ENCODE results near the gene NKD2. TPM values are rescaled to one million over a fixed set of nuclear protein-coding genes. Genes with fewer than 3 reads are reported as not detected.

The NKD2 gene
- total and polyA plus RNA-seq, 9 of the 15 experiments (the other 6 are each of a cell fraction or from before 2014, with no cell fraction given) = 0.09 to 0.64 (median 0.27) TPM; not detected in 5

DNA sequence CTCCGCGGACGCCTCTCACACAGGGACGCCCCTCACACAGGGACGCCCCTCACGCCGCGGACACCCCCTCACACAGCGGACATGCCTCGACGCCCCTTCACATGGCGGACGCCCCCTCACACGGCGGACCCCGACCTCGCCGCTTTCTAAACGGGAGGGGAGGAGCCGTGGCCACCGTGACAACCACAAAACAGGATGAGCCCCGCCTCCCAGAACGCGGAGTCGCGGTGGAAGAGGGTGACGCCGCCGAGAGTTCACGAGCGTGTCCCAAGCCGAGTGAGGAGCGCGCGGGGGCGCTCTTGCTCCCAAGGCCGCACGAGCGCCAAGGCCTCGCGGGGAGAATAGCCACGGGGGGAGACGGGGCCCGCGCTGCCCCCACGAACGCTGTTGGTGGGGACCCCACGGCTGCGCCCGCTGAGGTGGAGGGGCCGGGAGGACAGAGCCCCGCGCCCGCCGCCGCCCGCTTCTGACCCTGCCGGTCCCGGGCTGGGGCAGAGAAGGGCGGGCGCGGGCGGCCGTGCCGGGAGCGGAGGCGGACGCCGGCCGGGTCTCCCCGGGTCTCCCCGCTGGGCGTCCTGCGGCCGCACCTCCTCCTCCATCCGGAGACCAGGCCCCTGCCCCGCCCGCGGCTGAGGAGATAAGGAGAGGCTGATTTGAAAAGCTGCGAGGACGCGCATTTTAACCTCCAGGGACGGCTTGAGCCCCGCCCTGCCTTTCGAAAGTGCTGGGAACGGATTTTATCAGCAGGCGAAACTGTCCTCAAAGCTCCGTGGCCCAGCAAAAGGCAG, 3.9 kb upstream of the NKD2 start (continued):
- no peak for TF ChIP-seq PTTG1 (tag; IDR thresholded peaks at IDR 0.05; ENCODE audit: low read depth)
- TF ChIP-seq CREM (IDR thresholded peaks at IDR 0.05; ENCODE audit: low read depth) = 0 out of 2 replicates have a peak, but pooled peaks have one; percentile 24
- TF ChIP-seq, protein P1, sequence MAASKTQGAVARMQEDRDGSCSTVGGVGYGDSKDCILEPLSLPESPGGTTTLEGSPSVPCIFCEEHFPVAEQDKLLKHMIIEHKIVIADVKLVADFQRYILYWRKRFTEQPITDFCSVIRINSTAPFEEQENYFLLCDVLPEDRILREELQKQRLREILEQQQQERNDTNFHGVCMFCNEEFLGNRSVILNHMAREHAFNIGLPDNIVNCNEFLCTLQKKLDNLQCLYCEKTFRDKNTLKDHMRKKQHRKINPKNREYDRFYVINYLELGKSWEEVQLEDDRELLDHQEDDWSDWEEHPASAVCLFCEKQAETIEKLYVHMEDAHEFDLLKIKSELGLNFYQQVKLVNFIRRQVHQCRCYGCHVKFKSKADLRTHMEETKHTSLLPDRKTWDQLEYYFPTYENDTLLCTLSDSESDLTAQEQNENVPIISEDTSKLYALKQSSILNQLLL (CRISPR knock-in tag; IDR thresholded peaks at IDR 0.05; ENCODE audit: borderline replicate concordance) = no peak
- TF ChIP-seq, protein P2, sequence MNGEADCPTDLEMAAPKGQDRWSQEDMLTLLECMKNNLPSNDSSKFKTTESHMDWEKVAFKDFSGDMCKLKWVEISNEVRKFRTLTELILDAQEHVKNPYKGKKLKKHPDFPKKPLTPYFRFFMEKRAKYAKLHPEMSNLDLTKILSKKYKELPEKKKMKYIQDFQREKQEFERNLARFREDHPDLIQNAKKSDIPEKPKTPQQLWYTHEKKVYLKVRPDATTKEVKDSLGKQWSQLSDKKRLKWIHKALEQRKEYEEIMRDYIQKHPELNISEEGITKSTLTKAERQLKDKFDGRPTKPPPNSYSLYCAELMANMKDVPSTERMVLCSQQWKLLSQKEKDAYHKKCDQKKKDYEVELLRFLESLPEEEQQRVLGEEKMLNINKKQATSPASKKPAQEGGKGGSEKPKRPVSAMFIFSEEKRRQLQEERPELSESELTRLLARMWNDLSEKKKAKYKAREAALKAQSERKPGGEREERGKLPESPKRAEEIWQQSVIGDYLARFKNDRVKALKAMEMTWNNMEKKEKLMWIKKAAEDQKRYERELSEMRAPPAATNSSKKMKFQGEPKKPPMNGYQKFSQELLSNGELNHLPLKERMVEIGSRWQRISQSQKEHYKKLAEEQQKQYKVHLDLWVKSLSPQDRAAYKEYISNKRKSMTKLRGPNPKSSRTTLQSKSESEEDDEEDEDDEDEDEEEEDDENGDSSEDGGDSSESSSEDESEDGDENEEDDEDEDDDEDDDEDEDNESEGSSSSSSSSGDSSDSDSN (IDR thresholded peaks at IDR 0.05; ENCODE audit: borderline replicate concordance in 1 of 2, low read depth in 2 of 2, low read length in 2 of 2) = peak; percentile 75 to 87; a peak in 3 of 4 replicates
- no peak for TF ChIP-seq NFXL1 (CRISPR knock-in tag; IDR thresholded peaks at IDR 0.05)
- 0 out of 2 replicates have a peak, but pooled peaks have one; percentile 9 for TF ChIP-seq XRCC5 (IDR thresholded peaks at IDR 0.05; ENCODE audit: low read depth, low read length)
- TF ChIP-seq SAFB (IDR thresholded peaks at IDR 0.05; ENCODE audit: borderline replicate concordance, low read depth, low read length) = peak; percentile 94
- no peak for TF ChIP-seq KDM2B (CRISPR knock-in tag; IDR thresholded peaks at IDR 0.05)
- peak in 1 of 2 experiments; percentile 98; a peak in 2 of 4 replicates for TF ChIP-seq RCOR1 (IDR thresholded peaks at IDR 0.05; ENCODE audit: borderline replicate concordance in 1 of 2, low read depth in 2 of 2, low read length in 2 of 2)
- TF ChIP-seq JUND (IDR thresholded peaks at IDR 0.05; ENCODE audit: borderline replicate concordance, low read depth, low read length) = 0 out of 2 replicates have a peak, but pooled peaks have one; percentile 16
- TF ChIP-seq JUND (tag; IDR thresholded peaks at IDR 0.05; ENCODE audit: borderline replicate concordance, low read depth, low read length) = no peak; the same call in 2 of the 3 replicates
- TF ChIP-seq, protein P3, sequence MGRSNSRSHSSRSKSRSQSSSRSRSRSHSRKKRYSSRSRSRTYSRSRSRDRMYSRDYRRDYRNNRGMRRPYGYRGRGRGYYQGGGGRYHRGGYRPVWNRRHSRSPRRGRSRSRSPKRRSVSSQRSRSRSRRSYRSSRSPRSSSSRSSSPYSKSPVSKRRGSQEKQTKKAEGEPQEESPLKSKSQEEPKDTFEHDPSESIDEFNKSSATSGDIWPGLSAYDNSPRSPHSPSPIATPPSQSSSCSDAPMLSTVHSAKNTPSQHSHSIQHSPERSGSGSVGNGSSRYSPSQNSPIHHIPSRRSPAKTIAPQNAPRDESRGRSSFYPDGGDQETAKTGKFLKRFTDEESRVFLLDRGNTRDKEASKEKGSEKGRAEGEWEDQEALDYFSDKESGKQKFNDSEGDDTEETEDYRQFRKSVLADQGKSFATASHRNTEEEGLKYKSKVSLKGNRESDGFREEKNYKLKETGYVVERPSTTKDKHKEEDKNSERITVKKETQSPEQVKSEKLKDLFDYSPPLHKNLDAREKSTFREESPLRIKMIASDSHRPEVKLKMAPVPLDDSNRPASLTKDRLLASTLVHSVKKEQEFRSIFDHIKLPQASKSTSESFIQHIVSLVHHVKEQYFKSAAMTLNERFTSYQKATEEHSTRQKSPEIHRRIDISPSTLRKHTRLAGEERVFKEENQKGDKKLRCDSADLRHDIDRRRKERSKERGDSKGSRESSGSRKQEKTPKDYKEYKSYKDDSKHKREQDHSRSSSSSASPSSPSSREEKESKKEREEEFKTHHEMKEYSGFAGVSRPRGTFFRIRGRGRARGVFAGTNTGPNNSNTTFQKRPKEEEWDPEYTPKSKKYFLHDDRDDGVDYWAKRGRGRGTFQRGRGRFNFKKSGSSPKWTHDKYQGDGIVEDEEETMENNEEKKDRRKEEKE (IDR thresholded peaks at IDR 0.05; ENCODE audit: borderline replicate concordance in 1 of 2, control insufficient read depth in 1 of 2, low read depth in 2 of 2, low read length in 1 of 2) = no peak
- TF ChIP-seq MBD2 (IDR thresholded peaks at IDR 0.05; ENCODE audit: borderline replicate concordance, low read depth) = no peak
- TF ChIP-seq MYBL2 (IDR thresholded peaks at IDR 0.05; ENCODE audit: low read depth) = peak; percentile 52; the same call in 1 of the 2 replicates
- TF ChIP-seq MYBL2 (CRISPR knock-in tag; IDR thresholded peaks at IDR 0.05; ENCODE audit: borderline replicate concordance) = no peak
- TF ChIP-seq NFIC (IDR thresholded peaks at IDR 0.05) = 0 out of 2 replicates have a peak, but pooled peaks have one; percentile 2
- no peak for TF ChIP-seq MEF2A (IDR thresholded peaks at IDR 0.05; ENCODE audit: control insufficient read depth, low read depth, low read length)
- no peak for TF ChIP-seq MCM3 (IDR thresholded peaks at IDR 0.05)

Data from K562 (cell line).